Stimulated activated naive CD8-positive, alpha-beta T cell treated with anti-CD3 and anti-CD28 coated beads, Interleukin-15, Interleukin-2, amounts not matched to agents 100 ng/mL and 50 ng/mL, for 24 hours (primary cell): ENCODE data around the gene BAX.

Source experiments
- H3K27ac Mint-ChIP-seq: one replicate; pipeline ENCODE4 v1.8.0; 2021; ENCODE audit warnings: mild to moderate bottlenecking, mixed read lengths
- H3K27me3 Mint-ChIP-seq: one replicate; pipeline ENCODE4 v1.8.0; 2021; ENCODE audit warnings: mixed read lengths
- H3K36me3 Mint-ChIP-seq: one replicate; pipeline ENCODE4 v1.8.0; 2021; ENCODE audit warnings: low read depth, mixed read lengths
- H3K4me1 Mint-ChIP-seq: one replicate; pipeline ENCODE4 v1.8.0; 2021; ENCODE audit warnings: low read depth, mixed read lengths
- H3K4me3 Mint-ChIP-seq: one replicate; pipeline ENCODE4 v1.8.0; 2021; ENCODE audit warnings: mild to moderate bottlenecking, mixed read lengths
- H3K9me3 Mint-ChIP-seq: one replicate; pipeline ENCODE4 v1.8.0; 2021; ENCODE audit warnings: mixed read lengths

BAX gene

GRCh38 chr19:48993175-48994034, 38.7 kb downstream of the BAX start, which contains the start of the genes GYS1 and RUVBL2:
GYS1 (minus strand) TSS chr19:48993309; CDS start chr19:48993112, 197 bp downstream.
RUVBL2 (plus strand) TSS chr19:48993887; CDS start chr19:48993912, 25 bp downstream.
- H3K36me3 Mint-ChIP-seq = peaks cover 31% of the 10 kb centered on the region
- peaks cover 50% of the 10 kb centered on the region for H3K4me1 Mint-ChIP-seq
- peak within 1 kb of the TSS; percentile 97 for H3K27ac Mint-ChIP-seq
- no peaks in the 10 kb centered on the region for H3K27me3 Mint-ChIP-seq
- H3K9me3 Mint-ChIP-seq = no peaks in the 10 kb centered on the region
- H3K4me3 Mint-ChIP-seq = peak within 1 kb of the TSS; percentile 100

- H3K9me3 Mint-ChIP-seq = no peaks in the 10 kb centered on the region
- no peaks in the 10 kb centered on the region for H3K27me3 Mint-ChIP-seq
- peaks cover 46% of the 10 kb centered on the region for H3K4me1 Mint-ChIP-seq
- peak overlapping the region; percentile 97 for H3K27ac Mint-ChIP-seq
- peaks cover 26% of the 10 kb centered on the region for H3K36me3 Mint-ChIP-seq
- peak overlapping the region; percentile 100 for H3K4me3 Mint-ChIP-seq
Measured at GRCh38 chr19:48994035-48994386, 39.3 kb downstream of the BAX start.

DNA sequence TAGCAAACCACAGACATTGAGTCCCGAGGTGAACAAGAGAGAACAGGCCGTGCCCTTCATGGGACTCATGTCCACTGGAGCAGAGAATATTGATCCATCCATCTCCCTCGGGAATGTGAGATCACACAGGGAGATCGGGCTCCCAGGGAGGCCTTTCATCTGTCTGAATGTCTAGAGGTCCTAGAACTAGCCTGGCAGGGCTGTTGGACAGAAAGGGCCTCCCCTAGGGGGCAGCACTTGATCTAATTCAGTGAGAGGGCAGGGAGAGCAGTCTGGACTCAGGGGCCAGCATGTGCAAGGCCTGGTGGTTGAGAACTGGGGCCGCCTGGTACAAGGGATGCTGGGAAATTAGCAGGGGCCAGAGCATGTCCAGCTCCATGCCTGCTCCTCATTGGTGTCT, 43.3 kb downstream of the BAX start:
- Mint-ChIP-seq H3K4me1 (peaks cover 27% of the 10 kb centered on the region), H3K4me3 (no peak overlapping the region), H3K36me3 (peaks cover 33% of the 10 kb centered on the region), H3K27me3 (no peaks in the 10 kb centered on the region), H3K9me3 (no peaks in the 10 kb centered on the region), H3K27ac (no peak overlapping the region)

DNA sequence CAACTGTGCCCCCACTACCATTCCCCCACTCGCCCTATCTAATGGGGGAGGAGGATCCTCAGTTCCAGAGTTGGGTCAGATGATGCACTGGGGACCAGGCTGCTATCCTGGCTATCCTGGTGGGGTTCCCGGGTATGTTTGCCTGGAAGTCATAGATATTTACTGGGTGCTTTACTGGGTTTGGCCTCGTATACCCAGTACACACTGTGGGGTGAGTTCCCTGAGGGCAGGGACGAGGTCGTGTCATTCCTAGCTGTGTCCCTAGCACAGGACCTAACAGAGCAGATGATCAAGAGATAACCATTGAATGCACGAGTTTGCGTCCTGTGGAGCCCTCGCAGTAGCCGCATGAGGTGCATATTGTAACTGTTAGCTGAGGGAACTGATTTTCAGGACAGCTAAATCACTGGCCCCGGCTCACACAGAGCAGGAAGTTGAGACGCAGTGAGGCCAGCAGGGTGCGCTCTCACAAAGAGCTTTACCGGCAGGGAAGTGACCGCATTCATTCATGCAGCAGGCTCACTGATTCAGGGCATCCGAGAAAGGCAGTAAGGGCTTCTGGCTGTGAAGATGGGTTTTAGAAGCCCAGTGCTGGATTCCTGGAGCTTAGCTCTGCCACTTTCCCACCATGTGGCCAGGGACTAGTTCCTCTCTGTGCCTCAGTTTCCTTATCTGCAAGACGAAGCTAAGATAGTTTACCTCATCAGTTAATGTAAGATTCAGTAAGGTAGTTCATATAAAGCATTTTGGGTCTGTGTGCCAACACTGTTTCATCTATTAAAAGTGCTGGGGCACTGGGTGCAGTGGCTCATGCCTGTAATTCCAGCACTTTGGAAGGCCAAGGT, 45.0 kb downstream of the BAX start:
- H3K27me3 Mint-ChIP-seq = no peaks in the 10 kb centered on the region
- no peak overlapping the region for H3K4me3 Mint-ChIP-seq
- no peaks in the 10 kb centered on the region for H3K9me3 Mint-ChIP-seq
- peaks cover 38% of the 10 kb centered on the region for H3K36me3 Mint-ChIP-seq
- no peak overlapping the region for H3K27ac Mint-ChIP-seq
- peaks cover 17% of the 10 kb centered on the region for H3K4me1 Mint-ChIP-seq

GRCh38 chr19:49004133-49004532, 49.5 kb downstream of the BAX start:
- H3K4me3 Mint-ChIP-seq = no peak overlapping the region
- H3K27me3 Mint-ChIP-seq = no peaks in the 10 kb centered on the region
- no peaks in the 10 kb centered on the region for H3K9me3 Mint-ChIP-seq
- H3K27ac Mint-ChIP-seq = no peak overlapping the region
- no peaks in the 10 kb centered on the region for H3K4me1 Mint-ChIP-seq
- peaks cover 49% of the 10 kb centered on the region for H3K36me3 Mint-ChIP-seq

GRCh38 chr19:49004964-49005614, 50.4 kb downstream of the BAX start:
- Mint-ChIP-seq H3K36me3 (peaks cover 43% of the 10 kb centered on the region), H3K27me3 (no peaks in the 10 kb centered on the region), H3K9me3 (no peaks in the 10 kb centered on the region), H3K27ac (no peak overlapping the region), H3K4me1 (no peaks in the 10 kb centered on the region), H3K4me3 (no peak overlapping the region)

DNA sequence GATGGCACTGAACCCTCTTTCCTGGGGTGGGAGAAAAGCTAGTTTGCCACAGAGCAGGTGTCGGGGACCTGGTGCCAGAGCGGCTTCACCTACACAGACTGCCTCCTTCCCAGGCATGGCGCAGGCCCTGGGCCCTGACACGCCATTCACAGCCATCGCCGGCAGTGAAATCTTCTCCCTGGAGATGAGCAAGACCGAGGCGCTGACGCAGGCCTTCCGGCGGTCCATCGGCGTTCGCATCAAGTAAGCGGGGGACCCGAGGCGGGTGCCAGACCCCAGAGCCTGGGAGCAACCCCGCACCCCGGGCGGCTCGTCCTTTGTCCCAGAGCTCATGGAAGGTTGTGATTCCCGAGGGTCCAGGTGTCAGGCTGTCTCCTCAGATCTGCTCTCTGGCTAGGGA, 52.2 kb downstream of the BAX start:
- no peaks in the 10 kb centered on the region for H3K4me1 Mint-ChIP-seq

DNA sequence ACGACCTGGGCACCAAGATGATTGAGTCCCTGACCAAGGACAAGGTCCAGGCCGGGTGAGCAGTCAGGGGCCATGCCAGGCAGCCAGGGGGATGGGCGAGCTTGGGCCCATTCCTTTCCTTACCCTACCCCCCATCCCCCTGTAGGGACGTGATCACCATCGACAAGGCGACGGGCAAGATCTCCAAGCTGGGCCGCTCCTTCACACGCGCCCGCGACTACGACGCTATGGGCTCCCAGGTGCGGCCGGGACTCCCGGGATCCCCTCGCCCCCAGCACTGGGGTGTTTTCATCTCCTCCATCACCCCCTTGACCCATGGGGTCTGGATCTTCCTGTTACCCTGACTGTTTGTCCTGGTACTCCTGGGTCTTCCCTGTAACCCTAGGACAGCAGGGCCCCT, 55.2 kb downstream of the BAX start:
- Mint-ChIP-seq H3K27ac (no peak overlapping the region), H3K4me1 (no peaks in the 10 kb centered on the region), H3K36me3 (peaks cover 48% of the 10 kb centered on the region)

More for the DNA sequence above, 52.2 kb downstream of the BAX start:
- peaks cover 46% of the 10 kb centered on the region for H3K36me3 Mint-ChIP-seq
- H3K9me3 Mint-ChIP-seq = no peaks in the 10 kb centered on the region
- no peaks in the 10 kb centered on the region for H3K27me3 Mint-ChIP-seq
- H3K27ac Mint-ChIP-seq = no peak overlapping the region
- H3K4me3 Mint-ChIP-seq = no peak overlapping the region

GRCh38 chr19:49010453-49010852, 55.8 kb downstream of the BAX start:
- Mint-ChIP-seq H3K36me3 (peaks cover 42% of the 10 kb centered on the region), H3K27me3 (no peaks in the 10 kb centered on the region)

More for the DNA sequence above, 55.2 kb downstream of the BAX start:
- Mint-ChIP-seq H3K9me3 (no peaks in the 10 kb centered on the region), H3K27me3 (no peaks in the 10 kb centered on the region), H3K4me3 (no peak overlapping the region)

DNA sequence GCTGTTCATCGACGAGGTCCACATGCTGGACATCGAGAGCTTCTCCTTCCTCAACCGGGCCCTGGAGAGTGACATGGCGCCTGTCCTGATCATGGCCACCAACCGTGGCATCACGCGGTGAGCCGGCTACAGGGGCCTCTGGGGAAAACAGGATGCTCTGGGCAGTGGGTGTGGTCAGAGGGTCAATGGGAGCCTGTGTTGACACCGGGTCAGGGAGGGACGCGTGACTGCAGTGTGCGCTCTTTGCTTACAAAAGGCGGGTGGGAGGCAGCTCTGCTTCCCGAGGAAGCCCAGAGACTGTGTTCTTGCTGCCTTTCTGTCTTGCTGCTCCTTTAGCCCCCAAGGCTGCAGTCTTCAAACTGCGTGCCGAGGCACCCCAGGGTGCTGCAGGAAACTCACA, 56.5 kb downstream of the BAX start:
- Mint-ChIP-seq H3K4me3 (no peak overlapping the region), H3K4me1 (no peaks in the 10 kb centered on the region), H3K36me3 (peaks cover 41% of the 10 kb centered on the region), H3K9me3 (no peaks in the 10 kb centered on the region), H3K27me3 (no peaks in the 10 kb centered on the region), H3K27ac (no peak overlapping the region)

More at GRCh38 chr19:49010453-49010852, 55.8 kb downstream of the BAX start:
- Mint-ChIP-seq H3K27ac (no peak overlapping the region), H3K4me1 (no peaks in the 10 kb centered on the region), H3K9me3 (no peaks in the 10 kb centered on the region), H3K4me3 (no peak overlapping the region)
